T-helper 17 cell (primary cell): ENCODE measurements around the gene HM13. TPM values are rescaled to one million over a fixed set of nuclear protein-coding genes. Genes with fewer than 3 reads are reported as not detected.
"Not testable (repeated sequence)": the region's sequence is repeated elsewhere in the genome, so short reads cannot be mapped to it uniquely, and the experiment has no call there.

Experiments
- ATAC-seq: fragments of 150-1000 bp; cut with Tn5 transposase; 2 replicates; pipeline ENCODE4 v1.10.0; 2021; ENCODE audit warnings: mild to moderate bottlenecking, moderate library complexity
- DNase-seq, 3 donors: peaks; one replicate each; pipeline versions ENCODE4 v3.0.0 to v3.0.0-alpha.2; 2020 to 2021
- H3K9me3 ChIP-seq: one replicate; pipeline ENCODE4 v1.7.0; 2013; ENCODE audit warnings: low read length, mild to moderate bottlenecking; ENCODE audit not compliant: control insufficient read depth, poor library complexity, severe bottlenecking
- H3K27ac Mint-ChIP-seq: one replicate; pipeline ENCODE4 v1.8.0; 2022; ENCODE audit warnings: mild to moderate bottlenecking, moderate library complexity, mixed read lengths
- H3K27me3 Mint-ChIP-seq: one replicate; pipeline ENCODE4 v1.8.0; 2022; ENCODE audit warnings: mixed read lengths
- H3K36me3 Mint-ChIP-seq: one replicate; pipeline ENCODE4 v1.8.0; 2022; ENCODE audit warnings: low read depth, mixed read lengths
- H3K4me1 Mint-ChIP-seq: one replicate; pipeline ENCODE4 v1.8.0; 2022; ENCODE audit warnings: mild to moderate bottlenecking, mixed read lengths
- H3K4me3 Mint-ChIP-seq: one replicate; pipeline ENCODE4 v1.8.0; 2022; ENCODE audit warnings: mild to moderate bottlenecking, moderate library complexity, mixed read lengths
- total RNA-seq, 4 donors: library from RNA in 2 of 4; stranded (reverse) in 2 of 4; gene quantifications; one replicate each; pipeline ENCODE4 v1.2.3 and lab custom pipeline; 2022 to 2026

Gene HM13
- total RNA-seq, 2 donors from 2014 or later = 154 to 177 TPM

DNA sequence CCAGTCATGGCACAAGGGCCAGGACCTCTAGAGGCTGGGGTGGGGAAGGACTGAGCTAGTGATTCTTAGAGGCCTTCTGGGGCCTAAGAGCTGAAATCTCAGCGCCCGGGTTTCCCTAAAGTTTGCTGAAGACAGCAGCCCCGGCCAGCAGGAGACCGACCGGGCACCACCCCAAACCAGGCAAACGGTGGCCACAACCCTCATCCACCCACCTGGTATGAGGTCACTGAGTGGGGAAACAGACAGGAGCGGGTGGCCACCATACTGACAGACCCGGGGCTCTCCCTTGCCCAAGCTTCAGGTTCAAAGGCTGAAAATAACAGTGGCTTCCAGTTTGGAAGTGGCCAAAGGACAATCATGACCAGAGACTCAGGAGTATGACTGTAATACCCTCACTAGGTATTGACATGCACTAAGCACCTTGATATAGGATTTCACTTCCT lies 55.8 kb downstream of the HM13 start:
- H3K4me3 Mint-ChIP-seq = no peak overlapping the region
- ATAC-seq (no peak), DNase-seq (no peak)
- H3K9me3 ChIP-seq = no peaks in the 10 kb centered on the region
- no peaks in the 10 kb centered on the region for H3K27me3 Mint-ChIP-seq
- peaks cover 3% of the 10 kb centered on the region for H3K36me3 Mint-ChIP-seq
- peaks cover 22% of the 10 kb centered on the region for H3K4me1 Mint-ChIP-seq
- peak overlapping the region; percentile 21 for H3K27ac Mint-ChIP-seq

DNA sequence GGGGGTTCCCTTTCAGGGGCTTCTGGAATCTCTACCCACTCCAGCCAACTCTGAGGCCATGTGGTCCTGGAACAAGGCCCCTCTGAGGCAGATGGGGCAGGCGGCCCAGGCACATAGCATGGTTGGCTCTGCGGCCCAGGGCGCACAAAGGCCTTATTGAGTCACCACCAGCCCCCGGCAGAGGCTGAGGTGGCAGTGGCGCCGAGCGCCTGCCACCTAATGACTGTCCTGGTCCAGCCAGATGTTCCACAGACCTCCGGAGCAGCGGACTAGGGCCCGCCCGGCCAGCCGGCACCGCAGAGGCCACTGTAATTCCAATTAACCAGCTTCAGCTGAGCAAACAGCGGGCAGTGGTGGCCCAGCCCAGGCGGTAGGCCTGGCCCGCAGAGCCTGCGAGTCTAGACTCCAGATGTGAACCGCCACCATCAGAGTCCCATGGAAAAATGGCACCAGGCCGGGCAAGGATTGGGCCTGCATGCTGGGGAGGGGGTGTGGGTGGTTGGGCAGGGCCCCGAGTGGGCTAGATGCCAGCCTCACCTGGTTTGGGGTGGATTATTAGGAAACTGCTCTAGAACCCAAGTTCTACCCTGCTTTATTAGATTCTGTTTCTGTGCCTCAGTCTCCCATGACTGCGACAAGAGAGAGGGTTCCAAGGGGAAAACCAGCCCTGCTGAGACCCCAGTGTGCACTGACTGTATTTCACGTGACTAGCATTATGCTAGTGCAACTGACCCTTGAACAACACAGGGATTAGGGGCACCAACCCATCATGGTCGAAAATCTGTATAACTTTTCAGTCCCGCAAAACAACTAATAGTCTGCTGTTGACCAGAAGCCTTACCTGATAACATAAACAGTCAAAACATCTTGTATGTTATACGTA lies 56.7 kb downstream of the HM13 start:
- Mint-ChIP-seq H3K4me3 (peak overlapping the region; percentile 93), H3K27ac (peak overlapping the region; percentile 93), H3K4me1 (peaks cover 22% of the 10 kb centered on the region), H3K27me3 (no peaks in the 10 kb centered on the region), H3K36me3 (peaks cover 3% of the 10 kb centered on the region)
- no peaks in the 10 kb centered on the region for H3K9me3 ChIP-seq
- DNase-seq = no peak
- ATAC-seq = no peak

DNA sequence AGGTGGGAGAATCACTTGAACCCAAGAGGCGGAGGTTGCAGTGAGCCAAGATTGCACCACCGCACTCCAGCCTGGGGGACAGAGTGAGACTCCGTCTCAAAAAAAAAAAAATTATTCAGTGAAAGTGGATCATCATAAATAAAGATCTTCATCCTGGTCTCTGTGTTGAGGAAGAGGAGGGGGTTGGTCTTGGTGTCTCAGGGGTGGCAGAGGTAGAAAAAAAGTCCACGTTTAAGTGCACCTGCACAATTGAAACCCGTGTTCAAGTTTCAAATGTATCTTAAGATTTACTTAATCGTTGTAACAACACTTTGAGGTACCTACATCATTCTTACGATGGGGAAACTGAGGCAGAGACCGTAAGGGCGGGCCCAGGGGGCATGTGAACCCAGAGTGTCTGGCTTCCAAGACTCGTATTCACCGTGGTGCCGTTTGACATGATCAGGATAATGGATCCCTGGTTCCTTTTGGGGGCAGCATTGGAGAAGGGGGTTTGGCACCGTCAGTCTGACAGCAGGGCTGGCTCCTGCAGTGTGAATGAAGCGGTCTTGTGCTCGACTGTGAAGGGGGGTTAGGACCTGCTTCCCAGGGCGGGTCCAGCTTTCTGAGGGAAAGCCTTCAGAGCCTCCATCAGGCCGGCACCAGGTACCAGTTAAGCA lies 57.9 kb downstream of the HM13 start:
- peaks cover 3% of the 10 kb centered on the region for H3K36me3 Mint-ChIP-seq
- peak overlapping the region; percentile 93 for H3K4me3 Mint-ChIP-seq
- peak overlapping the region; percentile 93 for H3K27ac Mint-ChIP-seq
- H3K4me1 Mint-ChIP-seq = peaks cover 22% of the 10 kb centered on the region
- no peak for DNase-seq
- H3K27me3 Mint-ChIP-seq = no peaks in the 10 kb centered on the region
- no peaks in the 10 kb centered on the region for H3K9me3 ChIP-seq
- ATAC-seq = peak; percentile 0

DNA sequence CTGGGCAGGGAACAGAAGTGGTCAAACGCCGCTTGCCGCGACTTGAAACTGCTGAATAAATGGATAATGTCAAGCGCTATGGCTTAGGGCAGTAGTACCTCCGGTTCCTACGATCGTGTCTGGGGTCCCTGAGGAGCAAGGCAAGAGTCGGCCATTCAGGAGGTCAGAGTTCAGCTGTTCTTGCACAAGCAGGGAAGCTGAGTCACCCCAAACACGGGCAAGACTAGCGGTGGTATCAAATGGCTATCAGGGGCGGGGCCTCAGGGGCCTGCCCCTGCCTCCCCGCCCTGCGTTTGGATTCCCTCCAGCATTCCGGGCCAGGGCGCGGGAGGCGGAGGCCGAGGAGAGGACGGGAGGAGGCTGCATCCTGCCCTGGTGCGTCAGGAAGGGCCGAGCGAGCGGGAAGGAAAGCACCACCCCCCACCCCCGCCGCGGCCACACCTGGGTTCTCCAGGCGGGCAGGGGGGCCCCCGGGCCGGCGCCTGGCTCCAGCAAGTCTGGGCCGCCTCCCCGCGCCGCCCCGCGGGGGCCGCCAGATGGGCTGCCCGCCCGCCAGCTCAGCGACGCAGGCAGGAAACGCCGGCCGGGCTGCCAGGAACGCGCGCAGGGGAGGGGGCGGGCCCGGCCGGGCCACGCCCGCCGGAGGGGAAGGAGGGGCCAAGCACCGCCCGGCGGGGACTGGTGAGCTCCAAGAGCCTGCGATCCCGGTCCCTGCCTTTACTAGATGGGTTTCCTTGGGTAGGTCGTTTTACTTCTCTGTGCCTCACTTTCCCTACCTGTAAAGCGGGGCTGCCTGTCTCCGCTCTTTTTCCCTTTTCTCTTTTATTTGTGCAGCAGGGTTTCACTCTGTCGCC lies 58.7 kb downstream of the HM13 start:
- Mint-ChIP-seq H3K27ac (peak overlapping the region; percentile 93), H3K36me3 (peaks cover 1% of the 10 kb centered on the region), H3K27me3 (no peaks in the 10 kb centered on the region), H3K4me1 (peaks cover 17% of the 10 kb centered on the region), H3K4me3 (peak overlapping the region; percentile 93)
- H3K9me3 ChIP-seq = no peaks in the 10 kb centered on the region
- DNase-seq = peak; percentile 73 to 87 (median 85)
- ATAC-seq = peak; percentile 91

DNA sequence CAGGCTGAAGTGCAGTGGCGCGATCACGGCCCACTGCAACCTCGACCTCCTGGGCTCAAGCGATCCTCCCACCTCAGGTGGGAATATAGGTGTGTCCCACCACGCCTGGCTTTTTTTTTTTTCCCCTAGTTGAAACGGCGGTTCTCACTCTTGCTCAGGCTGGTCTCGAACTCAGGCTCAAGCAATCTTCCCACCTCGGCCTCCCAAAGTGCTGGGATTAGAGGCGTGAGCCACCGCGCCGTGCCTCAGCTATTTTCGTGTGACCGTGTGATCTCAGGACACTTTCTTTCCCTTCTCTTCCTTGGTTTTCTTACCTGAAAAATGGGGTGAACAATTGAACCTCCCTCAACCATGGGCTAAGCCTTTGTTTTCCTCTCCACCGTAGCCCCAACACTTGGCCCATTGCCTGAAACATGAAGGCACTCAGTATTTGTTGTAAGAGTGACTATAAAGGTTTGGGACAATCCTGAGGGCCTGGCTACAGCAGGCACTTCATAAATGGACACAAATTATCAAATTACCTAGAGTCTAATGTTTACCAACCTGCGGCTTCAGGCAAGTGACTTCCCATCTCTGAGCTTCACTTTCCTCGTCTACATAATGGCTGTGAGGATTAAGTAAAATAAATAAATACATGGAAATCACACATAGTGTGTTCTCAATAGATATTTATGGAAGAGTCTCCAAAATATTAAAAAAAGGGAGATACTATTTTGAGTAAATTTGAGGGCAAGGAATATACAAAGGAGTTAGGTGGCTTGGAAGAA lies 59.5 kb downstream of the HM13 start:
- H3K4me1 Mint-ChIP-seq = peaks cover 16% of the 10 kb centered on the region
- peak overlapping the region; percentile 93 for H3K4me3 Mint-ChIP-seq
- H3K9me3 ChIP-seq = no peaks in the 10 kb centered on the region
- H3K27ac Mint-ChIP-seq = peak overlapping the region; percentile 93
- DNase-seq (no peak), ATAC-seq (peak; percentile 1)
- H3K36me3 Mint-ChIP-seq = no peaks in the 10 kb centered on the region
- H3K27me3 Mint-ChIP-seq = no peaks in the 10 kb centered on the region

DNA sequence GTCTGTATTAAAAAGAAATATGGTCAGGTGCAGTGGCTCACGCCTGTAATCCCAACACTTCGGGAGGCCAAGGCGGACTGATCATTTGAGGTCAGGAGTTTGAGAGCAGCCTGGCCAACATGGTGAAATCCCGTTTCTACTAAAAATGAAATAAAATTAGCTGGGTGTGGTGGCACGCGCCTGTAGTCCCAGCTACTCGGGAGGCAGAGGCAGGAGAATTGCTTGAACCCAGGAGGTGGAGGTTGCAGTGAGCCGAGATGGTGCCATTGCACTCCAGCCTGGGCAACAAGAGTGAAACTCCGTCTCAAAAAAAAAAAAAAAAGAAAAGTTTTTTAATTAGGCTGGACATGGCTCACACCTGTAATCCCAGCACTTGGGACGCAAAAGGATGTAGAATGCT lies 60.7 kb downstream of the HM13 start:
- H3K9me3 ChIP-seq, H3K4me3 Mint-ChIP-seq, ATAC-seq, DNase-seq, H3K36me3 Mint-ChIP-seq, H3K27ac Mint-ChIP-seq, H3K27me3 Mint-ChIP-seq: not testable (repeated sequence)
- H3K4me1 Mint-ChIP-seq = peaks cover 19% of the 10 kb centered on the region

DNA sequence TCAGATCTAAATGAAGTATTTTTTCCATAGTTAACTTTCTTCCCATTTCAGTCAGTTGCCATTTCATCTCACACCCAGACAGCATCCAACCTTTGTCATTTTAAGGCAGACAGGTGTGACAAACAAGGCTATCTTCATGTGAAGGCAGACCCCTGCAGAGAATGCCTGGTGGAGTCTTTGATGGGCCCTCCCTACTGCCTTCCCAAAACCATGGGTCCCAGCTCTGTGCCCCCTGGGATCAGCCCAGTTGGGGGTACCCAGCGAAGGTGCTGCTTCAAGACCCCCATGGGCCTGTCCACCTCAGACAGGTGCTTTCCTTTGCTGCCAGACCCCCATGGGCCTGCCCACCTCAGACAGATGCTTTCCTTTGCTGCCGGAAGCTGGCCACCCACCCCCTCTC lies 62.5 kb downstream of the HM13 start:
- no peaks in the 10 kb centered on the region for H3K27me3 Mint-ChIP-seq
- no peak overlapping the region for H3K4me3 Mint-ChIP-seq
- DNase-seq (no peak), ATAC-seq (no peak)
- H3K36me3 Mint-ChIP-seq = peaks cover 3% of the 10 kb centered on the region
- no peaks in the 10 kb centered on the region for H3K9me3 ChIP-seq
- peaks cover 19% of the 10 kb centered on the region for H3K4me1 Mint-ChIP-seq
- no peak overlapping the region for H3K27ac Mint-ChIP-seq

DNA sequence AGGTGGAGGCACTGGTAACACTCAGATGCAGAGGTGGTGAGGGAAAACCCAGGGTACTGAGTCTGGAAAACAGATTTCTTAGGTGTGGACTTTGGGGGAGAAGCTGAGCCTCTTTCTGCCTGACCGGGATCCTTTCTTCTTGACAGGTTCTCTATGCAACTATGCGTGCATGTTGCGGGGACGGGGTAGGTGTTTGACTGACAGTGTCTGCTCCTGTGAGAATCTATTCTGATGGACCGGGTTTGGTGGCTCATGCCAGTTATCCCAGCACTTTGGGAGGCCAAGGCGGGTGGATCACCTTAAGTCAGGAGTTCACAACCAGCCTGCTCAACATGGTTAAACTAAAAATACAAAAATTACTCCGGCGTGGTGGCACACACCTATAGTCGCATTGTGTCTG lies 63.0 kb downstream of the HM13 start:
- DNase-seq (no peak), ATAC-seq (no peak)
- no peak overlapping the region for H3K4me3 Mint-ChIP-seq
- H3K27me3 Mint-ChIP-seq = no peaks in the 10 kb centered on the region
- peaks cover 3% of the 10 kb centered on the region for H3K36me3 Mint-ChIP-seq
- no peak overlapping the region for H3K27ac Mint-ChIP-seq
- H3K4me1 Mint-ChIP-seq = peaks cover 16% of the 10 kb centered on the region
- H3K9me3 ChIP-seq = no peaks in the 10 kb centered on the region

DNA sequence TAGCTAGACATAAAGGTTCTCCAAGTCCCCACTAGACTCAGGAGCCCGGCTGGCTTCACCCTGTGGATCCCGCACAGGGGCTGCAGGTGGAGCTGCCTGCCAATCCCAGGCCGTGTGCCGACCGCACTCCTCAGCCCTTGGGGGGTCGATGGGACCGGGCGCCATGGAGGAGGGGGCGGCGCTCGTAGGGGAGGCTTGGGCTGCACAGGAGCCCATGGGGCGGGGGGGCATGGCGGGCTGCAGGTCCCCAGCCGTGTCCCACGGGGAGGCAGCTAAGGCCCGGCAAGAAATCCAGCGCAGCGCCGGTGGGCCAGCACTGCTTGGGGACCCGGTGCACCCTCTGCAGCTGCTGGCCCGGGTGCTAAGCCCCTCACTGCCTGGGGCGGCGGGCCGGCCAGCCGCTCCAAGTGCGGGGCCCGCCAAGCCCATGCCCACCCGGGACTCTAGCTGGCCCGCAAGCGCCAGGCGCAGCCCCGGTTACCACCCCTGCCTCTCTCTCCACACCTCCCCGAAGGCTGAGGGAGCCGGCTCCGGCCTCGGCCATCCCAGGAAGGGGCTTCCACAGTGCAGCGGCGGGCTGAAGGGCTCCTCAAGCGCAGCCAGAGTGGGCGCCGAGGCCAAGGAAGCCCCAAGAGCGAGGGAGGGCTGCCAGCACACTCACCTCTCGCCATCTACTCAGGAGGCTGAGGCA lies 64.4 kb downstream of the HM13 start:
- ATAC-seq (no peak), DNase-seq (no peak)
- Mint-ChIP-seq H3K4me1 (peaks cover 9% of the 10 kb centered on the region), H3K4me3 (no peak overlapping the region), H3K27ac (no peak overlapping the region), H3K27me3 (no peaks in the 10 kb centered on the region), H3K36me3 (peaks cover 3% of the 10 kb centered on the region)
- H3K9me3 ChIP-seq = no peaks in the 10 kb centered on the region

DNA sequence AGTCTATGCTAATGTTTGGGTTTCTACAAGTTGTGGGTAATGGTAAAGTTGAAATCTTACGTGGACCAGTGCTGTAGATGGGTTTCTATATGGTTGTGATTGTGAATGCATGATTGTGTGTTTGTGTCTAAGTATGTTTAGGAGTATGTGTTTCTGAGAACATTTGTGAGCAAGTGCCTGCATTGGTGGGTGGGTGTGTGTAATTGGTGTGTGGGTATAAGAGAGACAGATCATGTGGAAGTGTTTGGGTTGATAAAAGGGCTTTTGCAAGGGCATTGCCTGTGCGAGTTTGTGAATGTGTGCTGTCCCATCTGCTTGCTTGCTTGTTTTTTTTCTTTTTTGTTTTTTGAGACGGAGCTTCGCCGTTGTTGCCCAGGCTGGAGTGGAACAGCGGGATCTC lies 65.0 kb downstream of the HM13 start:
- H3K27ac Mint-ChIP-seq = no peak overlapping the region
- no peaks in the 10 kb centered on the region for H3K27me3 Mint-ChIP-seq
- no peak for ATAC-seq
- no peaks in the 10 kb centered on the region for H3K9me3 ChIP-seq
- no peak for DNase-seq
- H3K4me3 Mint-ChIP-seq = no peak overlapping the region
- peaks cover 2% of the 10 kb centered on the region for H3K4me1 Mint-ChIP-seq
- H3K36me3 Mint-ChIP-seq = peaks cover 3% of the 10 kb centered on the region

DNA sequence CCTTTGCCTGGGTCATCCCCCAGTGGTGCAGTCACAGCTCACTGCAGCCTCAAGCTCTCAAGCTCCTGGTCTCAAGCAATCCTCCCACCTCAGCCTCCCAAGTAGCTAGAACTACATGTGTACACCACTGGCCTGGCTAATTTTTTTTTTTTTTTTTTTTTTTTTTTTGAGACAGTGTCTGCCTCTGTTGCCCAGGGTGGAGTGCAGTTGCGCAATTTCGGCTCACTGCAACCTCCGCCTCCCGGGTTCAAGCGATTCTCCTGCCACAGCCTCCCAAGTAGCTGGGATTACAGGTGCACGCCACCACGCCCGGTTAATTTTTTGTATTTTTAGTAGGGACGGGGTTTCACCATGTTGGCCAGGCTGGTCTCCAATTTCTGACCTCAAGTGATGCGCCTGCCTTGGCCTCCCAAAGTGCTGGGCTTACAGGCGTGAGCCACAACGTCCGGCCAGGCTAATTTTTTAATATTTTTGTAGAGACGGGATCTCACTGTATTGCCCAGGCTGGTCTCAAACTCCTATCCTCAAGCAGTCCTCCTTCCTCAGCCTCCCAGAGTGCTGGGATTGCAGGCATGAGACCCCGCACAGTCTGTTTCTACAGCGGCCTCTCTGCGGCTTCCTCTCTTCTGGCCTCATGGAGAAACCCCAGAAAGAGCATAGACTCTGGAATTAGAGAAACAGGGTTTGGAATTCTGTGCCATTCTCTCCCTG lies 65.9 kb downstream of the HM13 start:
- not testable (repeated sequence) for ATAC-seq, H3K27ac Mint-ChIP-seq, H3K4me1 Mint-ChIP-seq, H3K4me3 Mint-ChIP-seq, H3K36me3 Mint-ChIP-seq, H3K27me3 Mint-ChIP-seq, H3K9me3 ChIP-seq, DNase-seq

DNA sequence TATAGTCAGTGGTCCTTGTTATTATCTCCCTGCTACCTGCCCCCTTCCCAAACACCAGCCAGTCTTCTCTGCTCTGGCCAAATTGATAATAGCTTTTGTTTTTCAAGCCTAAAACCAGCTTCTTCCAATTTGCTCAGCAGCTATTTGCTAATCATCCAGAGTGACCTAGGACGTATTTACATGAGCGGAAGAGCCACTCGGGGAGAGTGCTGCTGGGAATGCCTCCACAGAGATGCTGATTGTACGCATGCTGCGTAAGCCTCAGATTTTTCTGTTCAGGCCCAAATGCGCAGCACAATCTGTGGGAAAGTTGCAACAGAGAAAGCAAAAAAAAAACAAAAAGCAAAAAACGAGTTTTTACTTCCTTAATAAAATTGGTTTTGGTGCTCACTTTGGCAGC lies 66.5 kb downstream of the HM13 start:
- Mint-ChIP-seq H3K4me3 (no peak overlapping the region), H3K27me3 (no peaks in the 10 kb centered on the region), H3K4me1 (peaks cover 2% of the 10 kb centered on the region), H3K36me3 (peaks cover 3% of the 10 kb centered on the region), H3K27ac (no peak overlapping the region)
- DNase-seq (no peak), ATAC-seq (no peak)
- H3K9me3 ChIP-seq = no peaks in the 10 kb centered on the region
